ENCODE results near the gene CHURC1. TPM values are rescaled to one million over a fixed set of nuclear protein-coding genes. Genes with fewer than 3 reads are reported as not detected.

Gene CHURC1
- total RNA-seq, 1 donor from 2014 or later = 72.6 TPM

DNA sequence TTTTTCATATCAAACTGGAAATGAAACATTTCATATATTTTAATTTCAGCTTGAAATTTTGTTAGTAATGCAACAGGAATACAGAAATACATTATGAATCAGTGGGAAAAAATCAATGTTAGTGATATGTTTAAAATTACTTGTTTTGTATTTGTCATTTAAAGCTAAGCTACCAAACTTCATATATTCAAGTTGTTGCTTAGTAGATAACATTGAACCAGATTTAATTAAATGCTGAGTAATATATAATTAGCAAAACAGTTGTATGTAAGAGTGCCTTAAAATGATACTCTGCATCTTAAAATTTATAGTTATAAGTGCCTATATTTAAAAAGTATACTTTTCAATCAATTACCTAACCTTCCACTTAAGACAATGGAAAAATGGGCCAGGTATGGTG lies 5.0 kb downstream of the CHURC1 start:
- Histone ChIP-seq H3K4me1 (peaks cover 53% of the 10 kb centered on the region), H3K9me3 (no peaks in the 10 kb centered on the region), H3K27me3 (ENCODE audit: low read depth) (no peaks in the 10 kb centered on the region), H3K4me3 (no peak overlapping the region), H3K36me3 (peaks cover 6% of the 10 kb centered on the region), H3K27ac (no peak overlapping the region)
- no peak for ATAC-seq
- TF ChIP-seq, protein P1, sequence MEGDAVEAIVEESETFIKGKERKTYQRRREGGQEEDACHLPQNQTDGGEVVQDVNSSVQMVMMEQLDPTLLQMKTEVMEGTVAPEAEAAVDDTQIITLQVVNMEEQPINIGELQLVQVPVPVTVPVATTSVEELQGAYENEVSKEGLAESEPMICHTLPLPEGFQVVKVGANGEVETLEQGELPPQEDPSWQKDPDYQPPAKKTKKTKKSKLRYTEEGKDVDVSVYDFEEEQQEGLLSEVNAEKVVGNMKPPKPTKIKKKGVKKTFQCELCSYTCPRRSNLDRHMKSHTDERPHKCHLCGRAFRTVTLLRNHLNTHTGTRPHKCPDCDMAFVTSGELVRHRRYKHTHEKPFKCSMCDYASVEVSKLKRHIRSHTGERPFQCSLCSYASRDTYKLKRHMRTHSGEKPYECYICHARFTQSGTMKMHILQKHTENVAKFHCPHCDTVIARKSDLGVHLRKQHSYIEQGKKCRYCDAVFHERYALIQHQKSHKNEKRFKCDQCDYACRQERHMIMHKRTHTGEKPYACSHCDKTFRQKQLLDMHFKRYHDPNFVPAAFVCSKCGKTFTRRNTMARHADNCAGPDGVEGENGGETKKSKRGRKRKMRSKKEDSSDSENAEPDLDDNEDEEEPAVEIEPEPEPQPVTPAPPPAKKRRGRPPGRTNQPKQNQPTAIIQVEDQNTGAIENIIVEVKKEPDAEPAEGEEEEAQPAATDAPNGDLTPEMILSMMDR (IDR thresholded peaks at IDR 0.05) = no peak
- DNase-seq = no peak
- intact Hi-C loops (cut with DNase I) = no loop called here

DNA sequence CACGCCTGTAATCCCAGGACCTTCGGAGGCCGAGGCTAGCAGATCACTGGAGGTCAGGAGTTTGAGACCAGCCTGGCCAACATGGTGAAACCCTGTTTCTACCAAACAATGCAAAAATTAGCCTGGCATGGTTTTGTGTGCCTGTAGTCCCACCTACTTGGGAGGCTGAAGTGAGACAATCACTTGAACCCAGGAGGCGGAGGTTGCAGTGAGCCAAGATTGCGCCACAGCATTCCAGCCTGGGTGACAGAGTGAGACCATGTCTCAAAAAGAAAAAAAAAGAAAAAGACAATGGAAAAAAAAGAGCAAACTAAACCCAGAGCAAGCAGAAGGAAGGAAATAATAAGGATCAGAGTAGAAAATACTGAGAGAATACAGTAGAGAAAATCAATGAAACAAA lies 5.4 kb downstream of the CHURC1 start:
- ATAC-seq = peak in 1 of 2 donors; percentile 63

DNA sequence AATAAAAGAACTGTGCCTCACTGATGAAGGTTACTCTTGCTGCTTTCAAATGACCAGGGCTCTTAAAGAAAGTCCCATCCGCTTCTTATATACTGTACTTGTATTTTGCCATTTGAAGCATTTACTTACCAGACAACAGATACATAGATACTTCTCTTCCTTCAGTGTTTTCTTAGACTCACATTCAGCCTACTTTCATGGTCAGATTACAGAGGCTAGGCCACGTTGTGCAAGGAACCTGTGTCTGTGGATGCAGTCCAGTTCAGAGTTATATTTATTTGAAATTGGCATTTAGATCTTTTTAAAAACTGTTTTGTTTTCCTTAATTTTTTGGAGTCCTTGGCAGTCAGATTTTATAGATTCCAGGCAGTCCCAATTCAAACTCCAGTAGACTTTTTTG lies 6.2 kb downstream of the CHURC1 start:
- H3K4me1 ChIP-seq = peaks cover 48% of the 10 kb centered on the region
- no peaks in the 10 kb centered on the region for H3K27me3 ChIP-seq (ENCODE audit: low read depth)
- H3K36me3 ChIP-seq = peaks cover 18% of the 10 kb centered on the region
- H3K27ac ChIP-seq = no peak overlapping the region
- no peak overlapping the region for H3K4me3 ChIP-seq
- no peak for DNase-seq
- ATAC-seq = no peak
- TF ChIP-seq, protein P1 (IDR thresholded peaks at IDR 0.05) = no peak
- no peaks in the 10 kb centered on the region for H3K9me3 ChIP-seq
- intact Hi-C loops (cut with DNase I) = no loop called here

More for the DNA sequence above, 5.4 kb downstream of the CHURC1 start:
- no peaks in the 10 kb centered on the region for H3K9me3 ChIP-seq
- no peak overlapping the region for H3K4me3 ChIP-seq
- H3K27ac ChIP-seq = no peak overlapping the region
- H3K36me3 ChIP-seq = peaks cover 10% of the 10 kb centered on the region
- no peaks in the 10 kb centered on the region for H3K27me3 ChIP-seq (ENCODE audit: low read depth)
- peak; percentile 58 for DNase-seq
- TF ChIP-seq, protein P1 (IDR thresholded peaks at IDR 0.05) = no peak
- intact Hi-C loops (cut with DNase I) = no loop called here
- H3K4me1 ChIP-seq = peaks cover 53% of the 10 kb centered on the region

DNA sequence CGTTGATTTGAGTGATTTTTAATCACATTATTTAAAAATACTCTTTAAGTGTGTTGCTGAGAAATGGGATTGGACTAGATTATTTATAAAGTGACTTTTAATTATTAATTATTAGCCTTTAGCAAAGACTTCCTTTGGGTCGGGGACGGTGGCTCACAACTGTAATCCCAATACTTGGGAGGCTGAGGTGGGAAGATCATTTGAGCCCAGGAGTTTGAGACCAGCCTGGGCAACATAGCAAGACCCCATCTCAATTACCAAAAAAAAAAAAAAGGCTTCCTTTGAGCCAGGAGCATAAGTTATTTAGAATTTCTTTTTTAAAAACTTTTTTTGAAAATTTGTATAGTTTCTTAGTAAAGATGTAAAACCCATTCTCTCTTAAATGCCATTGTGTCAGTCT lies 8.8 kb downstream of the CHURC1 start:
- Histone ChIP-seq H3K36me3 (peaks cover 37% of the 10 kb centered on the region), H3K9me3 (no peaks in the 10 kb centered on the region), H3K27me3 (ENCODE audit: low read depth) (no peaks in the 10 kb centered on the region), H3K27ac (no peak overlapping the region), H3K4me3 (no peak overlapping the region), H3K4me1 (peaks cover 25% of the 10 kb centered on the region)
- intact Hi-C loops (cut with DNase I) = no loop called here
- TF ChIP-seq, protein P1 (IDR thresholded peaks at IDR 0.05) = no peak
- DNase-seq (no peak), ATAC-seq (no peak)

DNA sequence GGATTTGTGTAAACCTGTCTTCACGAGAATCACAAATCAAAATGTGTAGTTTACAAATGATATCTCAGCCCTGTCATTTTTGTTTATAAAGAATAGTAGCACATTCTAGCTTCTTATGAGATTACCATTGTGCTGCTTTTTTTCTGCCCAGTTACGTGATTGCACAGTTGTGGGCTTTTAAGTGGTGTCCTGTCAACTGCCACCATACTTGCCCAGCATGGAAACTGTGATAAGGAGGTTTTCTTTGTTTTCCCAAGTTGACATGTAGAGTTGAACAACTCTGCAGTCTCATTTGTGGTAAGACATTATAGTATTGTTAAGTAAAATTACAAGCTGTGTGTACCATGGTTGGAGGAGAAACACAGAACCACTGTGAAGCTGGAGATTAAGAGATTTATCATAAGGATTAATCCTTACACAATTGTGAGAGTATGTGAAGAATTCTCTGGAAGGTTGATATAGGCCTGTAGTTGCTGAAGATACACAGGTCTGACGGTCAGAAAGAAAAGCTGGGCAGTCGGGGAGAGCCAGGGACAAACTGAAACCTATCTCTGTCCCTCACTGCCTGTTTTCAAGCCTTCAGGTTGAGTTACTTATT lies 12.2 kb downstream of the CHURC1 start:
- ATAC-seq (no peak), DNase-seq (no peak)
- intact Hi-C loops (cut with DNase I) = no loop called here
- no peaks in the 10 kb centered on the region for H3K27me3 ChIP-seq (ENCODE audit: low read depth)
- peaks cover 5% of the 10 kb centered on the region for H3K4me1 ChIP-seq
- no peaks in the 10 kb centered on the region for H3K9me3 ChIP-seq
- TF ChIP-seq, protein P1 (IDR thresholded peaks at IDR 0.05) = no peak
- peaks cover 64% of the 10 kb centered on the region for H3K36me3 ChIP-seq
- no peak overlapping the region for H3K27ac ChIP-seq
- H3K4me3 ChIP-seq = no peak overlapping the region
